Measurements from ENCODE around the gene GRIK2. TPM values are rescaled to one million over a fixed set of nuclear protein-coding genes. Genes with fewer than 3 reads are reported as not detected.

GRIK2 gene
- total RNA-seq, 1 experiment from 2014 or later: 6.6 TPM

- BruUV-seq (replicated peaks): no TSS peak
- DNase-seq (ENCODE audit: low read depth, low spot score): no peak
- no peaks in the 10 kb centered on the region for H3K9me3 ChIP-seq (ENCODE audit: control insufficient read depth, insufficient read depth, low read depth, low read length)
- no peaks in the 10 kb centered on the region for H3K4me1 ChIP-seq (ENCODE audit: control insufficient read depth, insufficient read depth, low read length)
- TF ChIP-seq REST (IDR thresholded peaks at IDR 0.05; ENCODE audit: insufficient read depth in 1 of 2, low read depth in 2 of 2, low read length in 1 of 2): no peak
- TF ChIP-seq SIN3A (IDR thresholded peaks at IDR 0.05; ENCODE audit: borderline replicate concordance, insufficient read depth, low read depth, low read length): no peak
- TF ChIP-seq CTCF (IDR thresholded peaks at IDR 0.05): no peak
- TF ChIP-seq POLR2AphosphoS5 (IDR thresholded peaks at IDR 0.05; ENCODE audit: low read depth, low read length): no peak
- TF ChIP-seq TCF7L2 (IDR thresholded peaks at IDR 0.05; ENCODE audit: low read depth, low read length): no peak
- ATAC-seq: no peak
- CTCF ChIA-PET: no interaction called here
- POLR2A ChIA-PET: interaction anchor here (0.6 kb wide), 1 partner anchor 84 kb away, joined by 4 read pairs; no protein-coding TSS in a partner anchor
- no peak overlapping the region for H3K27ac ChIP-seq (ENCODE audit: low read length)
- H3K4me3 ChIP-seq (ENCODE audit: low read depth in 2 of 2, low read length in 2 of 2): no peak overlapping the region
- in situ Hi-C loops (cut with HindIII; ENCODE audit: low pct_unique_long_range_greater_than_20kb, low sequenced_read_pairs): no loop called here
- no peaks in the 10 kb centered on the region for H3K27me3 ChIP-seq (ENCODE audit: control insufficient read depth, insufficient read depth, low read length)
- intact Hi-C loops (cut with micrococcal nuclease; ENCODE audit: unreplicated experiment): no loop called here
- no peaks in the 10 kb centered on the region; the same call in 1 of the 2 replicates for H3K36me3 ChIP-seq (ENCODE audit: control insufficient read depth, insufficient read depth, low read length)
Measured at GRCh38 chr6:101588343-101588742, 194.8 kb downstream of the GRIK2 start.

GRCh38 chr6:101595276-101595675 lies 201.8 kb downstream of the GRIK2 start:
- no peak overlapping the region for H3K4me3 ChIP-seq (ENCODE audit: low read depth in 2 of 2, low read length in 2 of 2)
- intact Hi-C loops (cut with micrococcal nuclease; ENCODE audit: unreplicated experiment): no loop called here
- BruUV-seq (replicated peaks): no TSS peak
- no peak overlapping the region for H3K27ac ChIP-seq (ENCODE audit: low read length)
- H3K27me3 ChIP-seq (ENCODE audit: control insufficient read depth, insufficient read depth, low read length): no peaks in the 10 kb centered on the region
- no peaks in the 10 kb centered on the region for H3K36me3 ChIP-seq (ENCODE audit: control insufficient read depth, insufficient read depth, low read length)
- ATAC-seq: no peak
- ChIA-PET CTCF (no interaction called here), POLR2A (no interaction called here)
- in situ Hi-C loops (cut with HindIII; ENCODE audit: low pct_unique_long_range_greater_than_20kb, low sequenced_read_pairs): no loop called here
- no peak for TF ChIP-seq TCF7L2 (IDR thresholded peaks at IDR 0.05; ENCODE audit: low read depth, low read length)
- TF ChIP-seq REST (IDR thresholded peaks at IDR 0.05; ENCODE audit: insufficient read depth in 1 of 2, low read depth in 2 of 2, low read length in 1 of 2): no peak
- TF ChIP-seq CTCF (IDR thresholded peaks at IDR 0.05): no peak
- no peak for TF ChIP-seq POLR2AphosphoS5 (IDR thresholded peaks at IDR 0.05; ENCODE audit: low read depth, low read length)
- TF ChIP-seq SIN3A (IDR thresholded peaks at IDR 0.05; ENCODE audit: borderline replicate concordance, insufficient read depth, low read depth, low read length): no peak
- no peaks in the 10 kb centered on the region for H3K9me3 ChIP-seq (ENCODE audit: control insufficient read depth, insufficient read depth, low read depth, low read length)
- no peak for DNase-seq (ENCODE audit: low read depth, low spot score)
- no peaks in the 10 kb centered on the region for H3K4me1 ChIP-seq (ENCODE audit: control insufficient read depth, insufficient read depth, low read length)
